GM19467 (cell line): ENCODE measurements around the gene TP63.
"Not testable (repeated sequence)": the region's sequence is repeated elsewhere in the genome, so short reads cannot be mapped to it uniquely, and the experiment has no call there.

ENCODE experiments used
- ATAC-seq: cut with Tn5 transposase; IDR thresholded peaks from one replicate; pipeline ENCODE4 v1.9.1; 2021; ENCODE audit warnings: mild to moderate bottlenecking, moderate library complexity; ENCODE audit not compliant: unreplicated experiment

Gene TP63

GRCh38 chr3:189631373-189631408 is at the start of gene TP63:
TP63 (plus strand) TSS chr3:189631389; CDS start chr3:189631516, 127 bp downstream.
- ATAC-seq: no peak

GRCh38 chr3:189582179-189582578 is 49.0 kb upstream of the TP63 start:
- no peak for ATAC-seq

- ATAC-seq: no peak
Measured at GRCh38 chr3:189584645-189585044, 46.5 kb upstream of the TP63 start.

- no peak for ATAC-seq
Measured at GRCh38 chr3:189586941-189587663, 44.1 kb upstream of the TP63 start.

GRCh38 chr3:189587664-189588040 is 43.5 kb upstream of the TP63 start:
- ATAC-seq: no peak

GRCh38 chr3:189588070-189588469 is 43.1 kb upstream of the TP63 start:
- ATAC-seq: no peak

GRCh38 chr3:189588475-189589178 is 42.6 kb upstream of the TP63 start:
- no peak for ATAC-seq

GRCh38 chr3:189589179-189589569 is 42.0 kb upstream of the TP63 start:
- no peak for ATAC-seq

GRCh38 chr3:189590223-189590622 is 41.0 kb upstream of the TP63 start:
- ATAC-seq: no peak

- ATAC-seq: no peak
Measured at GRCh38 chr3:189593581-189593980, 37.6 kb upstream of the TP63 start.

- not testable (repeated sequence) for ATAC-seq
Measured at GRCh38 chr3:189596078-189596979, 34.9 kb upstream of the TP63 start.

- ATAC-seq: no peak
Measured at GRCh38 chr3:189597918-189598317, 33.3 kb upstream of the TP63 start.

GRCh38 chr3:189598530-189599225 is 32.5 kb upstream of the TP63 start:
- no peak for ATAC-seq

- ATAC-seq: no peak
Measured at GRCh38 chr3:189602471-189602870, 28.7 kb upstream of the TP63 start.

- no peak for ATAC-seq
Measured at GRCh38 chr3:189605717-189606116, 25.5 kb upstream of the TP63 start.

- ATAC-seq: no peak
Measured at GRCh38 chr3:189606774-189607173, 24.4 kb upstream of the TP63 start.

GRCh38 chr3:189612641-189613040 is 18.5 kb upstream of the TP63 start:
- ATAC-seq: not testable (repeated sequence)

GRCh38 chr3:189613122-189613521 is 18.1 kb upstream of the TP63 start:
- no peak for ATAC-seq

GRCh38 chr3:189621948-189622603 is 9.1 kb upstream of the TP63 start:
- no peak for ATAC-seq

GRCh38 chr3:189622629-189623028 is 8.6 kb upstream of the TP63 start:
- no peak for ATAC-seq

- no peak for ATAC-seq
Measured at GRCh38 chr3:189624130-189624529, 7.1 kb upstream of the TP63 start.
